NCI-H146 treated with DMSO at 0.1 percent for 48 hours (cell line): ENCODE data around the gene C16orf95.

Source experiments
- DNase-seq: peaks from one replicate; lab custom pipeline; 2025; ENCODE audit not compliant: unreplicated experiment; lab: John Stamatoyannopoulos, UW

The C16orf95 gene

DNA sequence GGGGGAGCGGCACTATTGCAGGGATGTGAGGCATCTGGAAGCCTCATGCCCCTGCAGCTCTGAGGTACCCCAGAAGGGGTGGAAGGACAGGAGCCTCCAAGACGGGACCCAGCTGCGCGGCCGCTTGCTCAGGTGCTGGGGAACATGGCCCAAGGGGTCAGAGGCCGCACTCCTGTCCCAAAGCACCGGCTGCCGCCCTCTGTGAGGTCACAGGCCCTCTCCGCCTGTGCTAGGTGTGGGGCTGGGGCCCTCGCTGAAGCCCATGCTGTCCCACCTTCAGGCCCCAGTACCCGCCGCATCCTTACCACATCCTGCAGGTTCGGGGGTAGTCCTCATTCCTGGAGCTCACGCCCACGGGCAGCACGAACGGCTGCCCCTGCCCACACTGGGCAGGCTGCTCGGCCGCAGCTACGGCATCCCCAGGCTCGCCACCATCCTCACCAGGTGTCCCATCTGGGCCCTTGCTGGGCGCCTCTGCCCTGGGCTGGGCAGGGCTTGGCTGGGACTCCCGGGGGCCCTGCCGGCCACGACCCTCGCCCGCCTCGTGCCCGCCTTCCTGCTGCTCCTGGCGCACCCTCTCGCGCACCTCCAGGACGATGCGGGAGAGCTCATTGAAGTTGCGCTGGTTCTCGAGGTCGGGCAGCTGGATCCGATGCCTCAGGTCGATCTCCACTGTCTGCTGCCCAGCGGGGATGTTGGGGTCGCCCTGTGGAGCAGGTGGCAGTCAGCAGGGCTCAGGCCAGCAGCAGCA, 16.6 kb upstream of the C16orf95 start:
- no peak for DNase-seq

DNA sequence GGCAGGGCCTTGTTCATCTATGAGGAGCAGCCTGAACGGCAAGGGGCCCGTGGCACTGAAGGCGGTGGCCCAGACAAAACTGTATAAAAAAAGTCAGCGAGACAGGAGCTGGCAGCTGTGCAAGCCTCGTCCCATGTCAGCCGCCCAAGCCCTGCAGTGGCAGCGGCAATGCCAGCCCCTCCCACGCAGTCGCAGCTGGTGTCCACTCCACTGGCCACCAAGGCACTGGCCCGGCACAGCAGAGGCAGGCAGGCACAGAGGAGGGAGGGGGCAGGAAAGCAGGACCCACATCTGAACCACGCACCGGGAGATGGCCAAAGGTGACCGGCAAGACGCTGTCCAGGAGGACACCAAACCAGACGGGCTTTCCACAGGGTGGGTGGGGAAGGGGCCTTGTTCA, 15.9 kb upstream of the C16orf95 start:
- no peak for DNase-seq

DNA sequence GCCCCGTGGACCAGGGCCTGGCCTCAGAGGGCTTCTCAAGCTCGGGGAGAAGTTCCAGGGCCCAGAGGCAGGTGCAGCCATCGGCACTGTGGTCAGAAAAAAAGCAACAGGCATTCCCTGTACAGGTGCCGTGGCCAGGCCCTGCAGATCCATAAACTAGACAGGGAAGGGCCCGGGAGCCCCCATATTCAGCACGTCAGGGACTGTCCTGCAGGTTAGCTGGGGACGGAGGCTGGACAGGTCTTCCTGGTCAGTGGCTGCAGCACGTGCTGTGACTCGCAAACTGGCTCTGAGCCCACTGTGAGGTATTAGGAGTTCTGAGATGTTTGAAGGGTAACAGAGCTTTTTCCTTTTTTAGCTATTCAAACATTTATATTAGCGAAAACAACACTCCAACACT, 15.0 kb upstream of the C16orf95 start:
- no peak for DNase-seq

DNA sequence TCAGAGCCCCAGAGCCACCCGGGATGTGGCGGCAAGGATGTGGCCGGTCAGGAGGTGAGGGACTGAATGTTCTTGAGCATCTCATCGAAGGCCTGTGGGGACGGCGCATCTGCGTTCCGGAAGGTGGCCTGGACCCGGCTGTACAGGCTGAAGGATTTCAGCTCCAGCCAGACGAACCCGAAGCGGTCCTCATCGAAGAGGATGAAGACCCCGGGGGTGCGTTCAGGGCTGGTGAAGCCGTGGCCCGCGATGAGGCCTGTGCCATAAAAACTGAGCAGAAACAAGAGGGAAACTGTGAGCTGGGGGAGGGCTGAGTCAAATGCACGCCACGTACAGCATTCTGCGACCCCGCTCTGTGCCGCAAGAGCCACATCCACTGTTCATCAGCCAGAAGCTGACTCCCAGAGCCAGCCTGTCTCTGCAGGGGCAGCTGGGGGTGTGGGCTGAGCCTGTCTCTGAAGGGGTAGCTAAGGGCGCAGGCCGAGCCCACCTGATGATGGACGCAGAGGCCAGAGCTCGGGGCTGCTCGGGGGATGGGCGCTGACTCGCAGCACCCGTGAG, 14.1 kb upstream of the C16orf95 start:
- no peak for DNase-seq

DNA sequence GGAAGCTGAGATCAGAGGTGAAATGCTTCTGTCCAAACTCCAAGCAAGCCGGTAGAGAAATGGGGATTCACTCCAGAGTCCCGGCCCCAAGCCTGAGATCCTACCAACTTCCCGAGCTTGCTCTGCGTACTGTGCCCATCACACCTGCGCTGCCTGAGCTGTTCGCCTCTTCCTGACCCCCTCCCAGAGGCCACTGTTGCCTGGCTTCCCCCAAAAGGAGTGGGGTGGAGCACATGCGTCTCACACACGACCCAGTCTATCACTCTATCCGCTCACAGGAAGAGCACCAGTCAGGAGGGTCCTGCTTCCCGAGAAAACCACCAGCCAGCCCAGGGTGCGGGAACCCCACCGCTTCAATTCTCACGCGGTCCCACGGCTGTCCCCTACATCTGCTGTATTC, 13.5 kb upstream of the C16orf95 start:
- no peak for DNase-seq

DNA sequence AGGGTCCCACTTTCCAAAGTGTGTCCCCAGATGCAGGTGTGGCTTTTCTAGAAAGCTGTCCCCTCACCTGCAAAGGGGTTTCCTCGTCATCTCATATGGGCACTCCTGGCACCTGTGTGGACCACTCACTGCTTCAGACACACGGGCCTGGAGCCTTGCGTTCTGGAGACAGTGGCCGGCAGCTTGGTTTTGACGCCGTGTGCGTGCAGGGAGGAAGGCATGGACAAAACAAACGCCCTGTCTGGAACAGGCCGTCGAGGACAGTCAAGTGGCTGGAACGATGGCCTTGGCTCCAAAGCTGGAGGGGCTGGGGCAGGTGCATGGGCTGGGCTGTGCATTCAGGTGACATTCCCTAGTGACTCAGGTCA, 13.0 kb upstream of the C16orf95 start:
- DNase-seq = no peak

DNA sequence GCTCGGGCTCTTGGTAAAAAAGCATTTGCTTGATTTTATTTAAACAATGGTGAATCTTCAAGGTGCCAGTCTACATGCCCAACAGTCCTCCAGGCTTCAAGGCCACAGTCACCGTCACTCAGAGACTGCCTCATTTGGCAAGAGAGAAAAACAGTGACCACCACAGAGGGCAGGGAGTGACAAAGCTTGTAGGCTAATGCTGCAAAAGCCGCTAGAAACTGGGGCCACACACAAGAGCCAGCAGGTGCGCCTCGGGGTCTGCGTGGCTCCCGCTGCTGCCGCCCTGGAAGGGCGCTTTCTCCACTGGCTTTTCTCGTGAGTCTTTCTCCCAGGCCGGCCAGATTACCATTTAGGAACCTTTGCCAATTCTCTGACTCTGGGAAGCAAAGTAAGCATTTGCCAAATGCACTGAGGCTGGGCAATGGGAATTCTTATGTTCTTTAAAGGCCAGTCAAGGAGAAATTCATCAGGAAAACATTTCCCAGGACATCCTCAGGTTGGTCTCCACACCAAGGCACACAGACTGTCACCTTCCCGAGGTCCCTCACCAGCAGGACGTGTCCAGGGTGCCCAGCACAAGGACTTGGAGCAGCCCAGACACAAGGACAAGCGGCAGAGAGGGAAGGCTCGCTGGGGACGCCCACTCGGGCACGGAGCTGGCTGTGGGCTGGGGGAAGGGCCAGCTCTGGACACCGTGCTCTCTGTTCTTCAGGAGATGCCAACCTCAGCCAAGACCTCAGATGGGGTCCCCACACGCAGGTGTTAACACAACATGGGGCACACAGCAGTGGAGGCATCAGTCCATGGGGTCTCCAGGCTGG, 12.5 kb upstream of the C16orf95 start:
- no peak for DNase-seq

DNA sequence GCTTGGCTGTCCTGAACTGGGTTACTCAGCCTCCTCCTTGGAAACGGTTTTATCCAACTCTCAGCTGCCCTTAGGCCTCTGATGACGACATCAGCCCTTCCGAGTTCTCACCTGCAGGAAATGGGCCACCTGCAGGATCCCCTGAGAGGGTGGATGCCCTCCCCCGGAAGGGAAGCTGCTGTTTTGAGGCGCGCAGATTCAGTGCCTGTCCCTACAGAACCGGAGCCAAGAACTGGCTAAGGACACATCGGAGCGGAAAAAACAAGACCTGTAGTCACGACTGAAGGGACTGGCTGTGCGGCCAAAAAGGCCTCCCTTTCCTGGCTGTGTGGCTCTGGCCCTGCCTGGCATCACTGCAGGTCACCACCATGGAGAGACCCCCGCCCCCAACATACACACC, 11.7 kb upstream of the C16orf95 start:
- no peak for DNase-seq

DNA sequence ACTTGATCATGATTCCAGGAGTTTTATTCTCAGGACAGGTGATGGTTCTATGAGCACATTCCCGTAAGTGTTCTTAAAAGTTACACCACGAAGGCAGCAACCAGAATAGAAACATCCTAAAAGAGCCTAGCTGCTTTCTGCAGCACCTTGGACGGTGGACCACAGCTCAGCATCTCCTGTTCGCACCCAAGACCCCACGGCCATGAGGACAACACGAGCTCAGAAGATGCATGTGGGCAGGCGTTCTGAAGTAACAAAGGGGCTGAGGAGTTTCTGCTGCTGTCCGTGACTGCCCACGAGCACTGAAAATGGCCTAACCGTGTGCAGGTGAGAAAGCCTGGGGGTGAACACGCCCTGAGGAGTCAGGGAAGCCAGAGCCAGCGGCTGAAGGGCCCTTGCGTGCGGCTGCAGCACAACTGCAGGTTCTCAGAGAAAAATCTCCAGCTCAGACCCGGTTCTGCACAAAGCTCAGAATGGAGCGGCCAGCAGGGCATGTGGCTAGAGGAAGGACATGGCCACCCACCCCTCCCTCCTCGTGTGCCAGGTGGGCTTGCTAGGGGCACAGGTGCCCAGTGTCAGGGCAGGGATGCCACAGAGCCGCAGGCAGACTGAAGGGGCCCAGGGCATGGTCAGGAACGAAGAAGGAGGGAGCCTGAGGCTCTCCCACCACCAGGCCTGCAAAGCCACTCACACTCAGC, 10.8 kb upstream of the C16orf95 start:
- DNase-seq = no peak

DNA sequence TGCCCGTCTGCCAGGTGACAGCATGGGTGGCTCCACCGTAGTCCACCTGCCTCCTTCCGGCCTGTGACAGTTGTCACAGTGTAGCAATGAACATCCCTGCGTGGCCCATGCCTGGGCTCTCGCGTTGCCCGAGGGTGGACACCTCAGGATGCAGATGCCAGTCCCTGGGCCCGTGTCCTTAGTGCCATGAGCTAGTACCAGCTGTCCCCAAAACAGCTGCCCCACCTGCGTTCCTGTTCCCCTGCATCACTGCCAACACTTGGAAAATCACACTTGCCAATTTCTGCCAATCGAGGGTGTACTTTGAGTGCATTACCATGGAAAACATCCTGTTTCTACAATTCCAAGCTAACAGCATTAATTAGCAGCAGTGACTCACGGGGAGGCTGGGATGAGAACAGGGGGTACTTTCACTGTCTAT, 9.0 kb upstream of the C16orf95 start:
- DNase-seq = no peak

DNA sequence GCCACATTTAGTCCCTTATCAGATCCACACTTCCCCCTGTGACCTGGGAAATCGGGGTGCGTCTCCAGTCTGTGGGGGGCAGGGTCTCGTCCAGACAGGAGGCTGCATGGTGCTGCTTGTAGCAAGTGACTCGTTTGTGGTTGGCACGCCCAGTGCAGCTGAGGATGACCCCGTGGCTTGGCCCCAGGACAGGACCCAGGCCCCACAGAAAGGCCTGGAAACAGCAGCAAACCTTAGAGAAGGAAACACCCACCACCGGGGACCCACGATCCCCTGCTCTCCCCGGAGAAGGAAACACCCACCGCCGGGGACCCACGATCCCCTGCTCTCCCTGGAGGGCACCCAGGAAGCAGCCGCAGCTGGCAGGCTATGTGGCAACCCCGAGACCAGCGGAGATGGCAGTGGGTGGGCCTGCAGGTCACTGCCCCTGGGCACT, 8.2 kb upstream of the C16orf95 start:
- DNase-seq = no peak

DNA sequence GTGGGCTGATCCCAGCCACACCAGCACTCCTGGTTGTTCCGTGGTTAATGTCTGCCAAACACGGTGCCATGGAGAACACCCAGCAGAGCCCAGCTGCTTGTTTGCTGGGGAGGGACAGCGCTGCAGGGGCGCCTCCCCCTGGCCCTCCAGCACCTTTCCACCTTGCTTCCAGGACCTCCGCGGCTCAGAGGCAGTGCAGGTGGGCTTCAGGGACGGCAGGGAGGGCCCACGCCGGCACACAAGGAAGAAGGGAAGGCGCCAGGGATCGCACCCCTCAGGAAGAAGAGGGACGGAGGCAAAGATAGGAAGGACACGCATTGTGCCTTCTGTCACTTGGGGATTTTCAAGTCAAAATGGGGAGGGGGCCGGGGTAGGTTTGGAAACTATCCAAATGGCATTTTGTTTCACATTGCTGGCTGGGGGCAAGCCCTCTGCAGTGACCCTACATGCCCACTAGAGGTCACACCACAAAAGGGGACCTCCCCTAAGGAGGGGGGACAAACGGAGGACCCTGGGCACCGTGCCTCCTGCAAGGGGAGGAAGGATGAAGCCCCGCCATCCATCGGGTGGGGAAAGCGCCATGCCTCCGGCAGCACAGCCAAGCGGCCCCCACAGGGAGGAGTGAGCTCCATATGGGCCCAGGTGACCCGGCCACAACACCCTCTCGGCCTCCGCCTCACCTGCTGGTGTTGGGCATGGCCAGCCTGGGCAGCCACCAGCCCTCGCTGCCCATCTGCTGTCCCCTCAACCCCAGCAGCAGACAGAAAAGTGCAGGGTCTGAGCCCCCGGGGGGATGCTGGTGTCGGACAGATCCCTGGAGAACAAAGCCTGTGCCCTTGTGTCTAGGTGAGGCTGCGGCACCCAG, 7.5 kb upstream of the C16orf95 start:
- DNase-seq = no peak

DNA sequence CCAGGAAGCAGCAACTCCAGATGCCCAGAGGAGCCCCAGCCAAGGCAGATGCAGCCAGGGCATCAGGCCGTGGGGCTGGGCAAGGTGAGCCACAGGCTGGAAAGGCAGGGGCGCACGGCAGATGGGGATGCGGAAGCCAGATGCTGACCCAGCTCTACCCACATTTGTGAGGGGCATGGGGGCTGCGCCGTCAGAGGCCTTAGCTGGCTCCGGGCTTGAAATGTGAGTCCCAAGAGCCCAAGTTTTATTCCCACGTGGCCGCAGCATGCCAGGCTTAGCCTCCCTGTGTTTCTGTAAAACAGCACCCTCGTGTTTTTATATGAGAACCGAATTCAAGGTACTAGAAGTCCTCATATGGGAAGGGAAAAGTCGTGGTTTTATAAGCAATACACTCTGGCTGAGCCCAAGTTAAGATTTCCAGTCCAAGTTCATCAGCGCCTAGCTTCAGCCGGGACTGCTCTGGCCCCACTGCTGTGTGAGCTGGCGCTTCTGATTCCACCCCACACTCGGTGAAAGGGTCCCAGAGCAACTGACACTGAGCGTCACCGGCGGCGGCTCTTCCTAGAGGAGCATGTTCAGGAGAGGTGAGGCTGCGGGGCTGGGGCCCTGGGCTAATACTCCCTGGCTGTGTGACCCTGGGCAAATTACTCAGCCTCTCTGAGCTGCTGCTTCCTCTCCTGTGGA, 6.7 kb upstream of the C16orf95 start:
- DNase-seq = no peak

DNA sequence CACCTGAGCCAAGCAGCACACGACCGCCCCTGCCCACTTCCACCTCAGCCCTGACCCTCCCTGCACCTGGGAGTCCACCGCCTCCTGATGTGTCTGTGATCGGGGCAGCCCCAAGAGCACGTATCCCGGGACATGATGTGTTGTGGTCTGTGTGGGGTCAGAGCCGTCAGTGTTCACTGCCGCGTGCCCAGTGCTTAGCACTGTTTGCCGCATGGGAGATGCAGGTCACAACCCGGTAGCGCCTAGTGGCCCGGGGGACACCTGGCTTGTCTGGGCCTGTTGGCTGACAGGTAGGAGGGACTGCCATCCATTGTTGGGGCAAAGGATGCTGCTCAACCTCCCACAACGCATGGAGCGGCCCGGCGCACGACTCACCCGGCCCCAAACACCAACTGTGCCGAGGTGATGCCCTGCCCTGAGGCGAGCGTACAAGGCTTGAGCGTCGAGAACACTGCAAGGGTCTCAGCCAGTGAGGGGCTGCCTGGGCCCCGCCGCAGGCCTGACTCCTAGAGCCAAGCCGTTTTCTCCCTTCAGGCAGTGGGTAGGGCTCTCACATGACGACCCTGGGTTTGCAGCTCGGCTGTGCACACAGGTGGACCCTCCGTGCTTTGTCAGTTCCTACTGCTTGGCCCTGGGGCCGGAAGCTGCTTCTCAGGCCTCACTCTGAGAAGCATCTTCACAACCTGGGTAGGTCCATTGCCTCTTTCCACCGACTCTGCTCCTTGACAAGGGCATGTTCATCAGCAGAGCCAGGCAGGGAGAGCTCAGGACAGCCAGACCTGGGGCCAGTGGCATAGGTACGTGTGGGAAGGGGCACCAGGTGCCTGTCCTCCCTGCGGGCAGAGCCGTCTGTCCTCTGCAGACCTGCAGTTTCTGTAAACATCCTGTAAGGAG, 5.9 kb upstream of the C16orf95 start:
- DNase-seq = no peak

DNA sequence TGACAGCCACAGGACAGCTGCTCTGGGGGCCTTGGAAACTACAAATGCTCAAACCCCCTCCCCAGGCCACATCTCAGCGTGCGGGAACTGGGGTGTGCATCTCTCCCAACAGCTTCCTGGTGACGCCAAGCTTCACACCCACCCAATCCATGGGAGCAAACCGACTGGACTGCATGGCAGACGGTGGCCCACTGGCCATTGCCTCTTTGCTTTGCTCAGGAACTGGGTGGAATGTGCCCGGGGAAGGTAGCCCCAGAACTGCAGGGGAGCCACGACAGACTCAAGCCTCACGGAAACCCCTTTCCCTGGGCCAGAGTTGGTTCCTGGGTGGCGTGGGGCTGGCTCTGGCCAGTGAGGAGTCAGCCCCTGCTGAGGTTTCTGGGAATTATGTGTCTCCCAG, 5.2 kb upstream of the C16orf95 start:
- DNase-seq = no peak

DNA sequence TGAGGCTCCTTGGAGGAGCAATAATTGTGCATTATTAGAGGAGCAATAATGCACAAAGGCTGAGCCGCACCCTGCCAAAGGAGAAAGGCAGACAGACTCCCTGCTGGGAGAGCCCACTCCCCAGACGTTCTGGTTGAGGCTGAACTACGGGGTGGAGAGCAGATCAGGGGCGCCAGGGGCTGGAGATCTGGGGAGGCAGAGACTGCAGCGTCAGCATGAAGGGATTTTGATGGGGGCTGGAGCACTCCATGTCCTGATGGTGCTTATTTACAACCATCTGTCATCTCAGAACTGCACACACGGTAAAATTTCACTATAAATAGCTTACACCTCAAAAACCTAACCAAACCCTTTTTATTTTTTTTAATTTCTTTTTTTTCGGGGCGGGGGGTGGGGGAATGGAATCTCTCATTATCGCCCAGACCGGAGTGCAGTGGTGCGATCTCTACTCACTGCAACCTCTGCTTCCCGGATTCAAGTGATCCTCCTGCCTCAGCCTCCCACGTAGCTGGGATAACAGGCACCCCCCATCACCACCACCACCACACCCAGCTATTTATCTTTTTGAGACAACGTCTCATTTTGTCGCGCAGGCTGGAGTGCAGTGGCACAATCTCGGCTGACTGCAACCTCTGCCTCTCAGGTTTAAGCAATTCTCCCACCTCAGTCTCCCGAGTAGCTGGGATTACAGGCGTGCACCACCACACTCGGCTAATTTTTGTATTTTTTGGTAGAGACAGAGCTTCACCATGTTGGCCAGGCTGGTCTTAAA, 4.3 kb upstream of the C16orf95 start:
- DNase-seq = no peak

DNA sequence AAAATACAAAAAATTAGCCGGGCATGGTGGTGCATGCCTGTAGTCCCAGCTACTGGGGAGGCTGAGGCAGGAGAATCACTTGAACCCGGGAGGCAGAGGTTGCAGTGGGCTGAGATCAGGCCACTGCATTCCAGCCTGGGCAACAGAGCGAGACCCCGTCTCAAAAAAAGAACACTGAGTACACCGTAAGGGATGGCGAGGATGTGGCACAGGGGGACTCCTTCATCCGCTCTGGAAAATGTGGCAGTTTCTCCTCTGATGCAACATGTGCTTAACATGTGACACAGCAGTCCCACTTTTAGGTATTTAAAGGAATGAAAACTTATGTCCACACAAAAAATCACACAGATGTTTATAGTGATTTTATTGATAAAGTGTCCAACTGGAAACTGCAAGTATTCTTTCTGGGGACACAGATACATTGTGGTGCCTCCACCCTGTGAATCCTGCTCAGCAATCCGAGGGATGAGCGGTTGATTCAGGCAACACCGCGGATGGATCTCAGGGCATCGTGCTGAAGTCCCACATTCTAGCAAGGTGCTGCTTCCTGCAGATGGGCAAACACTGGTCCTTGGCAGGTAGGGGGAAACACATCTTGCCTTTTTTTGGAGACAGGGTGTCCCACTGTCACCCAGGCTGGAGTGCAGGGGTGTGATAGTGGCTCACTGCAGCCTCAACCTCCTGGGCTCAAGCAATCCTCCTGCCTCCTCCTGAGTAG, 3.5 kb upstream of the C16orf95 start:
- DNase-seq = no peak
